ENCODE data around the gene TTLL10. TPM values are rescaled to one million over a fixed set of nuclear protein-coding genes. Genes with fewer than 3 reads are reported as not detected.

TTLL10 gene
- total RNA-seq, 1 donor from 2014 or later, result not detected

- no peak overlapping the region for H3K4me2 ChIP-seq (ENCODE audit: low read length)
- H3K9ac ChIP-seq (ENCODE audit: low read length), result no peak overlapping the region
- no peaks in the 10 kb centered on the region for H3K4me1 ChIP-seq (ENCODE audit: insufficient read depth, low read length)
- H3K9me3 ChIP-seq (ENCODE audit: insufficient read depth, low read depth, low read length), result no peaks in the 10 kb centered on the region
- no peaks in the 10 kb centered on the region for H4K20me1 ChIP-seq (ENCODE audit: insufficient read depth, low read length)
- no peaks in the 10 kb centered on the region for H3K36me3 Mint-ChIP-seq (ENCODE audit: low read depth, unreplicated experiment)
- peaks cover 15% of the 10 kb centered on the region for H3K27me3 Mint-ChIP-seq (ENCODE audit: low read depth, unreplicated experiment)
- H2AFZ ChIP-seq (ENCODE audit: low read depth, low read length), result no peak overlapping the region
- FAIRE-seq, result no peak
- peaks cover 7% of the 10 kb centered on the region for H3K4me1 Mint-ChIP-seq (ENCODE audit: low read depth, unreplicated experiment)
- H3K27ac ChIP-seq (ENCODE audit: low read depth, low read length), result no peak overlapping the region
- DNase-seq (ENCODE audit: low read depth), result no peak
- peaks cover 10% of the 10 kb centered on the region for H3K27me3 ChIP-seq (ENCODE audit: insufficient read depth, low read length)
- H3K4me3 Mint-ChIP-seq (ENCODE audit: unreplicated experiment), result no peak overlapping the region
- H3K9me3 Mint-ChIP-seq (ENCODE audit: unreplicated experiment), result no peaks in the 10 kb centered on the region
- no peak overlapping the region for H3K4me3 ChIP-seq (ENCODE audit: insufficient read depth, low read depth, low read length)
- H3K36me3 ChIP-seq (ENCODE audit: insufficient read depth, low read length), result no peaks in the 10 kb centered on the region
- no peak overlapping the region for H3K27ac Mint-ChIP-seq (ENCODE audit: unreplicated experiment)
- H3K79me2 ChIP-seq (ENCODE audit: insufficient read depth, low read length), result no peaks in the 10 kb centered on the region
- TF ChIP-seq EZH2 (IDR thresholded peaks at IDR 0.05; ENCODE audit: insufficient read depth, low read length) (no peak), CTCF (IDR thresholded peaks at IDR 0.05; ENCODE audit: insufficient read depth, low read depth, low read length) (no peak)
Measured at GRCh38 chr1:1181129-1181937, 7.7 kb downstream of the TTLL10 start.

GRCh38 chr1:1181938-1182410 is 8.3 kb downstream of the TTLL10 start:
- H3K27ac Mint-ChIP-seq (ENCODE audit: unreplicated experiment), result no peak overlapping the region
- no peak overlapping the region for H3K4me2 ChIP-seq (ENCODE audit: low read length)
- H3K36me3 Mint-ChIP-seq (ENCODE audit: low read depth, unreplicated experiment), result no peaks in the 10 kb centered on the region
- no peaks in the 10 kb centered on the region for H3K4me1 ChIP-seq (ENCODE audit: insufficient read depth, low read length)
- no peaks in the 10 kb centered on the region for H4K20me1 ChIP-seq (ENCODE audit: insufficient read depth, low read length)
- H3K27me3 Mint-ChIP-seq (ENCODE audit: low read depth, unreplicated experiment), result peaks cover 10% of the 10 kb centered on the region
- H3K4me1 Mint-ChIP-seq (ENCODE audit: low read depth, unreplicated experiment), result peaks cover 7% of the 10 kb centered on the region
- H3K36me3 ChIP-seq (ENCODE audit: insufficient read depth, low read length), result no peaks in the 10 kb centered on the region
- no peaks in the 10 kb centered on the region for H3K9me3 Mint-ChIP-seq (ENCODE audit: unreplicated experiment)
- H2AFZ ChIP-seq (ENCODE audit: low read depth, low read length), result no peak overlapping the region
- H3K9me3 ChIP-seq (ENCODE audit: insufficient read depth, low read depth, low read length), result no peaks in the 10 kb centered on the region
- no peak overlapping the region for H3K27ac ChIP-seq (ENCODE audit: low read depth, low read length)
- H3K9ac ChIP-seq (ENCODE audit: low read length), result no peak overlapping the region
- TF ChIP-seq CTCF (IDR thresholded peaks at IDR 0.05; ENCODE audit: insufficient read depth, low read depth, low read length), result no peak
- peaks cover 4% of the 10 kb centered on the region for H3K27me3 ChIP-seq (ENCODE audit: insufficient read depth, low read length)
- DNase-seq (ENCODE audit: low read depth) (no peak), FAIRE-seq (no peak)
- no peaks in the 10 kb centered on the region for H3K79me2 ChIP-seq (ENCODE audit: insufficient read depth, low read length)
- no peak overlapping the region for H3K4me3 Mint-ChIP-seq (ENCODE audit: unreplicated experiment)
- no peak overlapping the region for H3K4me3 ChIP-seq (ENCODE audit: insufficient read depth, low read depth, low read length)

Measured in astrocyte (in vitro differentiated cells and primary cell).